ENCODE measurements around the gene MYMK.

MYMK gene

DNA sequence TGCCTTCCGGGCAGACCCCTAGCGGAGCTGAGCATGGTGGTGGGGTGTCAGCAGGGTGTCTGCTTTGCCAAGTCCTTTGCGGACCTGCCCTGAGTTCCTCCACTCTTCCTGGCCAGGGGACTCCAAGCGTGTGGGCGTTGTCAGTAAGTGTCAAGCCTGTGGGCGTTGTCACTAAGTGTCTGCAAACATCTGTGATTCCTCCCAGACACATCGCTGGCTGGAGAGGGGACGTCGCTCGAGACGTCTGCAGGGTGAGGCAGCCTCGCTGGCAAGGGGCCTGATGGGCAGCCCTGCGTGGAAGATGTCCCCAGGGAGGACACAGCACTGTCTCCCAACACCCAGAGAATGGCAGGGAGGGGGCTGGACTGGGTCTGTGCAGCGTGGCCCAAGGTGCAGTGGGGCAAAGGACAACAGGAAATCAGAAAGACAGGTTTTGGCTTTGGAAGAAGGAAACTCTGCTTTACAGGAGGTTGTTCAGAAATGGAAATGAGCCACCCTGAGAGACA lies 38.6 kb upstream of the MYMK start:
- TF ChIP-seq, protein P1, sequence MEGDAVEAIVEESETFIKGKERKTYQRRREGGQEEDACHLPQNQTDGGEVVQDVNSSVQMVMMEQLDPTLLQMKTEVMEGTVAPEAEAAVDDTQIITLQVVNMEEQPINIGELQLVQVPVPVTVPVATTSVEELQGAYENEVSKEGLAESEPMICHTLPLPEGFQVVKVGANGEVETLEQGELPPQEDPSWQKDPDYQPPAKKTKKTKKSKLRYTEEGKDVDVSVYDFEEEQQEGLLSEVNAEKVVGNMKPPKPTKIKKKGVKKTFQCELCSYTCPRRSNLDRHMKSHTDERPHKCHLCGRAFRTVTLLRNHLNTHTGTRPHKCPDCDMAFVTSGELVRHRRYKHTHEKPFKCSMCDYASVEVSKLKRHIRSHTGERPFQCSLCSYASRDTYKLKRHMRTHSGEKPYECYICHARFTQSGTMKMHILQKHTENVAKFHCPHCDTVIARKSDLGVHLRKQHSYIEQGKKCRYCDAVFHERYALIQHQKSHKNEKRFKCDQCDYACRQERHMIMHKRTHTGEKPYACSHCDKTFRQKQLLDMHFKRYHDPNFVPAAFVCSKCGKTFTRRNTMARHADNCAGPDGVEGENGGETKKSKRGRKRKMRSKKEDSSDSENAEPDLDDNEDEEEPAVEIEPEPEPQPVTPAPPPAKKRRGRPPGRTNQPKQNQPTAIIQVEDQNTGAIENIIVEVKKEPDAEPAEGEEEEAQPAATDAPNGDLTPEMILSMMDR (IDR thresholded peaks at IDR 0.05; ENCODE audit: low read depth, low read length, missing control alignments) = no peak
- no peak for DNase-seq (ENCODE audit: extremely low read depth, low read depth)
- no peak overlapping the region for H3K4me3 ChIP-seq (replicated peaks; ENCODE audit: low read depth, low read length)

DNA sequence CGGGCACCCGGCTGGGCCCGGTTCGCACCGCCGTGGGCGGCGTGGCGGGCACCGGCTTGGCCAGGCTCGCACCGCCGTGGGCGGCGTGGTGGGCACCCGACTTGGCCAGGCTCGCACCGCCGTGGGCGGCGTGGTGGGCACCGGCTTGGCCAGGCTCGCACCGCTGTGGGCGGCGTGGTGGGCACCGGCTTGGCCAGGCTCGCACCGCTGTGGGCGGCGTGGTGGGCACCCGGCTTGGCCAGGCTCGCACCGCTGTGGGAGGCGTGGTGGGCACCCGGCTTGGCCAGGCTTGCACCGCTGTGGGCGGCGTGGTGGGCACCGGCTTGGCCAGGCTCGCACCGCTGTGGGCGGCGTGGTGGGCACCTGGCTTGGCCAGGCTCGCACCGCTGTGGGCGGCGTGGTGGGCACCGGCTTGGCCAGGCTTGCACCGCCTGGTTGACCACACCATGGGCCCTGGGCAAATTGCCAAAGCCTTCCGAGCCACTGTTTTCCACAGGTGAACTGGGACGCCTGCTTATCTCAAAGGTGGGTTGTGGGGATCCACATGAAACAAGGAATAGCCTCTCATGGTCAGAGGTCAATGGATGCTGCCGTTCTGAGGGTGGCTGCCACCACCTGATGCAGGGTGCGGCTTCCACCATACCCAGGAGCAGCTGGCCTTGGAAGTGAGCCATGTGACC lies 38.0 kb upstream of the MYMK start:
- no peak overlapping the region for H3K4me3 ChIP-seq (replicated peaks; ENCODE audit: low read depth, low read length)
- no peak for DNase-seq (ENCODE audit: extremely low read depth, low read depth)
- TF ChIP-seq, protein P1 (IDR thresholded peaks at IDR 0.05; ENCODE audit: low read depth, low read length, missing control alignments) = no peak

DNA sequence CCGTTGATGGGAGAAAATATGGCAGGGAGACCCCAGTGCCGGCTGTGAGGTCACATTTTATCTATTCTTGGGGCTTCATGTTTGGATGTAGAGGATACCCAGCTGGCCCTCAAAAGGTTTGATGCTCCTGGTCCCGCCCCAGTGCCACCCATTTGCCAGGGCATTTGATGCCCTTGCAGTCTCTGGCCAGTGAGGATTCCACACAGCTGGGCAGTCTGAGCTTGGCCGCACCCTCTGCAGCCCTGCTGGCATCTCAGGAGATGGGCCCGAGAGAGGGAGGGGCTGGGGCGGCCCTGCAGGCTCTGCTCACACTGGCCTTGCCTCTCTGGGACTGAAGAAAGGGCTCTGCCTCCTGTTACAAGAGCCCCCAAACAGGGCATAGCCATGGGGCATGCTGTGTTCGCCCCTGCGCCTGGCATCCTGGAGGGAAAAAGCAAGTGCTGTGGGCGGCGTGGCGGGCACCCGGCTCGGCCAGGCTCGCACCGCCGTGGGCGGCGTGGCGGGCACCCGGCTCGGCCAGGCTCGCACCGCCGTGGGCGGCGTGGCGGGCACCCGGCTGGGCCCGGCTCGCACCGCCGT lies 37.3 kb upstream of the MYMK start:
- H3K4me3 ChIP-seq (replicated peaks; ENCODE audit: low read depth, low read length) = no peak overlapping the region
- TF ChIP-seq, protein P1 (IDR thresholded peaks at IDR 0.05; ENCODE audit: low read depth, low read length, missing control alignments) = no peak
- DNase-seq (ENCODE audit: extremely low read depth, low read depth) = no peak

DNA sequence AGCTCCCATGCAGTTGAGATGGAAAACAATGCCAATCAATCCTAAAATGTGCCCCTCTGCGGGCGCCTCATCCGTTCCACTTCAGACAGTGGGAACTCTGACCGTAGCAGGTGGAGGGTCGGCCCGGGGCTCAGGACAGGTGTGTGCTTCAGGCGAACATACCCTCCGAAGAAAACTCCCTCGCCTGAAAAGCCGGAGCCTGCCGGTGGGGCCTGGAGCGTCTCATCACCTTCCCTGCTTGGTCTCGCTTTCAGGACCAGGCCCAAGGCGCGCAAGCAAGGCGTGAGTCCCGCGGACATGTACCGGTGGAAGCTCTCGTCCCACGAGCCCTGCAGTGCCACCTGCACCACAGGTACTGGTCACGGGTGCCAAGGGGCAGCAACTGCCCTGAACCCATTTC lies 36.2 kb upstream of the MYMK start:
- TF ChIP-seq, protein P1 (IDR thresholded peaks at IDR 0.05; ENCODE audit: low read depth, low read length, missing control alignments) = no peak
- no peak for DNase-seq (ENCODE audit: extremely low read depth, low read depth)
- H3K4me3 ChIP-seq (replicated peaks; ENCODE audit: low read depth, low read length) = no peak overlapping the region

DNA sequence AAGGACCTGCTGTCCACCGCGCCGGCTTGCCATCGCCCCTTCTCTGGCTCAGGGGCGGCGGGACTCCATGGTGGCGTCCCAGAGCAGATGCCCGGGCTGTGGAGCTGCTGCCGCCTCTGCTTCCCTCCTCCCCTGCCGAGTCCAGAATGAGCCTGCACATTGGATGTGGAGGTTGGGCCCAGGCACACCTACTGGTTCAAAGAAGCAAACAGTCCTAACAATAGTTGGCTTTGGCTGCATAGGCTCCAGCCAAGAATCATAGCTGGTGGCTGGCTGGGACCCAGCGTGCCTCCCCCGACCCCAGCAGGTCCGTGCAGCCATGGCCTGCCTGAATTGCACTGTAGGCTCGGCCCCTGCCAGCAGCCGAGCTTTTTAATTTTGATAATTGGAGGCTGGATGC lies 35.6 kb upstream of the MYMK start:
- TF ChIP-seq, protein P1 (IDR thresholded peaks at IDR 0.05; ENCODE audit: low read depth, low read length, missing control alignments) = no peak
- DNase-seq (ENCODE audit: extremely low read depth, low read depth) = no peak
- no peak overlapping the region for H3K4me3 ChIP-seq (replicated peaks; ENCODE audit: low read depth, low read length)

DNA sequence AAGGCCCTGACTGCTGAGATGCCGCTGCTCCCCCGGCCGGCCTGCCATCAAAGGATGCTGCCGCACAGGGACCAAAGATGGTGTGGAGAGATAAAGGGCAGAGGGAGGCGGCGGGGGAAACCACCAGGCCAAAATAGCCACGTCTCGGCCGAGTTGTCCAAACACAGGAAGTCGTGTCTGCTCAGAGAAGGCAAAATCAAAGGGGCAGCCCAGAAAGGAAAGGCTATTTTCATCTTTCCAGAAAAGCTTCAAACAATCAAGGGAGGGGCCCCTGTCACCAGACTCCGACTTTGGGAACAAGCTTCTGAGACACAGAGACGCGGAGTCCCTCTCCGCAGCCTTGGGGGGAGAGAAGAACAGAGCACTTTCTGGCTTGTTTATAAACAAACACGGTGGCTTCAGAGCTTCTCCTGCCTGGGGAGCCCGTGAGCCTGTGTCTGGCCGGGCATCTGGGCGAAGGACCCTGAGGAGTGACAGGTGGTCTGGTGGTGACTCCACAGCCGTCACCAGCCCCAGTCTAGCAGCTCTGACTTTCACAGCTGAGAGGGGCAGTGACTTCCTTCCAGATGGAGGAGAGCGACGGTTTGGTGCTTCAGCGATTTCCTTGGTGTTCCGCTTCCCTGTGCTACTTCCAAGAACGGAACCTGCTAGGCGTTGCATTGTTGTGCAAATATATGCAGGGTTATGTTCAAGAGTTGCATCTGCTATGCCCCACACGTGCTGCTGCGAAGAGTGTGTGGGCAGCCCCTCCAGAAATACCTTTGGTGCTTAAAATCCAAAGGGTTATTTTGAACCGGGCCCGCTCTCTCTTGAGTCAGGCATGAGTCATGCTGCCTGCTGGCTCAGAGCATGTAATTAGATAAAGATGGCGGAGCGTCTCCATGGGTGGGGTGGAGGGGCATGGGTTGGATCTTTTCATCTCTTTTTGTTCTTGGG lies 33.7 kb upstream of the MYMK start:
- H3K4me3 ChIP-seq (replicated peaks; ENCODE audit: low read depth, low read length) = peak overlapping the region; percentile 5; the same call in 1 of the 2 replicates
- TF ChIP-seq, protein P1 (IDR thresholded peaks at IDR 0.05; ENCODE audit: low read depth, low read length, missing control alignments) = no peak
- peak; percentile 82 for DNase-seq (ENCODE audit: extremely low read depth, low read depth)
